Spleen (tissue), 11 donors: Measurements from ENCODE around the gene MDFI. TPM values are rescaled to one million over a fixed set of nuclear protein-coding genes. Genes with fewer than 3 reads are reported as not detected.

Experiments
- DNase-seq: peaks from one replicate; pipeline ENCODE4 v3.0.0-alpha.2; 2020
- H3K27ac ChIP-seq, 8 donors: fragments of 200-600 bp; sonication (generic) in 7 of 8; 1 replicate in 4 of 8; 2 replicates in 4 of 8; pipeline versions ENCODE4 v1.5.0 to v1.8.0; 2016 to 2021; ENCODE audit warnings: inconsistent platforms in 4 of 8, mild to moderate bottlenecking in 4 of 8, moderate library complexity in 1 of 8
- H3K27me3 ChIP-seq, 7 donors: fragments of 200-600 bp; sonication (generic) in 6 of 7; replicated peaks in 1 of 7; 1 replicate in 4 of 7; 2 replicates in 3 of 7; pipeline versions ENCODE4 v1.5.0 to v1.8.0; 2016 to 2021; ENCODE audit warnings: inconsistent platforms in 3 of 7, mild to moderate bottlenecking in 1 of 7
- H3K36me3 ChIP-seq, 6 donors: fragments of 200-600 bp; sonication (generic) in 5 of 6; 1 replicate in 4 of 6; 2 replicates in 2 of 6; pipeline versions ENCODE4 v1.5.0 to v1.8.0; 2016 to 2021; ENCODE audit warnings: inconsistent platforms in 2 of 6
- H3K4me1 ChIP-seq, 6 donors: fragments of 200-600 bp; sonication (generic) in 5 of 6; 1 replicate in 3 of 6; 2 replicates in 3 of 6; pipeline versions ENCODE4 v1.5.0 to v1.8.0; 2016 to 2021; ENCODE audit warnings: inconsistent platforms in 3 of 6
- H3K4me3 ChIP-seq, 8 donors: fragments of 200-600 bp; sonication (generic) in 7 of 8; 1 replicate in 4 of 8; 2 replicates in 4 of 8; pipeline versions ENCODE4 v1.5.0 to v1.8.0; 2016 to 2021; ENCODE audit warnings: inconsistent platforms in 4 of 8, mild to moderate bottlenecking in 4 of 8, moderate library complexity in 2 of 8
- H3K9me3 ChIP-seq, 8 donors: fragments of 200-600 bp; sonication (generic) in 7 of 8; 1 replicate in 4 of 8; 2 replicates in 4 of 8; pipeline versions ENCODE4 v1.5.0 to v1.8.0; 2016 to 2021; ENCODE audit warnings: inconsistent platforms in 4 of 8
- CTCF ChIP-seq, 11 experiments: fragments of 200-600 bp in 7 of 11; fragments of 450-650 bp in 4 of 11; sonication (generic) in 4 of 11; IDR thresholded peaks in 8 of 11; conservative IDR thresholded peaks in 3 of 11; 1 replicate in 7 of 11; 2 replicates in 4 of 11; pipeline versions ENCODE4 v1.4.0 to v1.8.0; 2016 to 2021; ENCODE audit warnings: antibody characterized with exemption in 11 of 11, inconsistent platforms in 4 of 11, mild to moderate bottlenecking in 1 of 11
- POLR2A ChIP-seq, 3 donors: fragments of 450-650 bp; IDR thresholded peaks; one replicate each; pipeline ENCODE4 v1.5.1; 2017; ENCODE audit warnings: antibody characterized with exemption in 3 of 3, mild to moderate bottlenecking in 1 of 3
- POLR2AphosphoS5 ChIP-seq, 3 donors: sonication (generic); formaldehyde crosslinking; IDR thresholded peaks; one replicate each; pipeline ENCODE4 v1.5.1; 2017; ENCODE audit warnings: antibody characterized with exemption in 3 of 3
- WGBS, 5 donors: extraction: QIAGEN DNeasy Blood & Tissue Kit in 3 of 5; methylation state at CpG; one replicate each; pipeline versions ENCODE4 v1.1.5 to v1.1.7; 2013 to 2018; 5-methylcytosine and 5-hydroxymethylcytosine counted together
- intact Hi-C: fragments of 100-400 bp; cut with DNase I; formaldehyde crosslinking; loops from one replicate; pipeline ENCODE4 v1.15.0; 2023; ENCODE audit warnings: low total_unique reads
- polyA plus RNA-seq, 3 donors: library from polyadenylated mRNA; stranded (reverse); fragments of 200-250 nt; gene quantifications; one replicate each; pipeline ENCODE4 v1.2.1, GENCODE V29; 2013
- total RNA-seq, 7 donors: library from RNA; depleted of rRNA in 3 of 7; stranded (reverse); fragments of >200 nt in 3 of 7; fragmentation: NEBNext Ultra II Directional in 4 of 7; extraction: Animal tissue kit (Norgen Biotek cat#: 25700) in 4 of 7; gene quantifications; one replicate each; pipeline versions ENCODE4 v1.1.0 to v1.2.1, GENCODE V29; 2016 to 2021
- donor health status: healthy with polysubstance abuse.
- donor health status: DM: no; HTN: no; CAD: no; lungs with moderate emphysema.
- donor health status: DM: no; HTN: no; CAD: no.
- donor health status: Bipolar disorder and iron deficiency.
- donor health status: healthy.
- donor health status: DM: no; HTN: no; CAD: no.
- donor health status: DM: yes; HTN: yes; CAD: no.

MDFI gene
- total and polyA plus RNA-seq, 10 donors = 0.28 to 0.82 (median 0.47) TPM; not detected in 5

GRCh38 chr6:41667195-41667594 is 28.9 kb downstream of the MDFI start:
- TF ChIP-seq POLR2AphosphoS5 (IDR thresholded peaks at IDR 0.05) (no peak), CTCF (IDR thresholded peaks at IDR 0.05 in 8 of 11, conservative IDR thresholded peaks at IDR 0.05 in 3 of 11) (no peak), POLR2A (IDR thresholded peaks at IDR 0.05) (no peak)
- DNase-seq = no peak
- Histone ChIP-seq H3K27ac (no peak overlapping the region), H3K9me3 (peaks cover 0 to 8% (median 0%) of the 10 kb centered on the region in 8 donors), H3K4me1 (no peaks in the 10 kb centered on the region), H3K36me3 (no peaks in the 10 kb centered on the region), H3K4me3 (no peak overlapping the region), H3K27me3 (peaks cover 0 to 30% (median 0%) of the 10 kb centered on the region in 7 donors)
- WGBS, 5 donors = 85 to 97% (median 94%) methylated on average over 1 of the region's 1 CpG
- intact Hi-C loops = no loop called here

DNA sequence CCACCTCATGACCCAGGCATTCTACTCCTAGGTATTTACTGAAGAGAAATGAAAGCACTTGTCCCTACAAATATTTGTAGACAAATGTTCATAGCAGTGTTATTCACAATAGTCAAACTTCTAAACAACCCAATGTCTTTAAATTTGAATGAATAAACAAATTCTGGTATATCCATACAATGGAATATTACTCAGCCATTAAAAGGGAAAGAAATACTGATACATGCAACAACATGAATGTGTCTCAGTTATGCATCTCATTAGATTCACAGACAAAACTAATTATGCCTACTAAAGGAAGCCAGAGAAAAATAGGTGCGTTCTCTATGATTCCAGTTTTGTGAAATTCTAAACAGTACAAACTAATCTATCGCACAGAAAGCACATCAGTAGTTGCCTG is 30.7 kb downstream of the MDFI start:
- DNase-seq = no peak
- peaks cover 0 to 8% (median 0%) of the 10 kb centered on the region in 8 donors for H3K9me3 ChIP-seq
- H3K27me3 ChIP-seq = peaks cover 0 to 25% (median 0%) of the 10 kb centered on the region in 7 donors
- H3K4me1 ChIP-seq = no peaks in the 10 kb centered on the region
- H3K36me3 ChIP-seq = no peaks in the 10 kb centered on the region
- H3K27ac ChIP-seq = no peak overlapping the region
- intact Hi-C loops = no loop called here
- WGBS, 5 donors = 94 to 99% (median 96%) methylated on average over 2 of the region's 2 CpGs
- no peak overlapping the region for H3K4me3 ChIP-seq
- TF ChIP-seq POLR2A (IDR thresholded peaks at IDR 0.05) (no peak), CTCF (IDR thresholded peaks at IDR 0.05 in 8 of 11, conservative IDR thresholded peaks at IDR 0.05 in 3 of 11) (no peak), POLR2AphosphoS5 (IDR thresholded peaks at IDR 0.05) (no peak)

GRCh38 chr6:41670703-41671360 is 32.6 kb downstream of the MDFI start:
- H3K36me3 ChIP-seq = no peaks in the 10 kb centered on the region
- no peak overlapping the region for H3K4me3 ChIP-seq
- 87 to 96% (median 88%) methylated on average over 9 of the region's 9 CpGs for WGBS, 5 donors
- DNase-seq = no peak
- intact Hi-C loops = no loop called here
- peaks cover 0 to 18% (median 0%) of the 10 kb centered on the region in 7 donors for H3K27me3 ChIP-seq
- H3K9me3 ChIP-seq = peaks cover 0 to 8% (median 0%) of the 10 kb centered on the region in 8 donors
- no peaks in the 10 kb centered on the region for H3K4me1 ChIP-seq
- H3K27ac ChIP-seq = no peak overlapping the region
- TF ChIP-seq CTCF (IDR thresholded peaks at IDR 0.05 in 8 of 11, conservative IDR thresholded peaks at IDR 0.05 in 3 of 11) (no peak), POLR2A (IDR thresholded peaks at IDR 0.05) (no peak), POLR2AphosphoS5 (IDR thresholded peaks at IDR 0.05) (no peak)

- intact Hi-C loops = no loop called here
- peaks cover 0 to 18% (median 0%) of the 10 kb centered on the region in 7 donors for H3K27me3 ChIP-seq
- H3K4me1 ChIP-seq = no peaks in the 10 kb centered on the region
- no peak overlapping the region for H3K27ac ChIP-seq
- no peak for DNase-seq
- TF ChIP-seq CTCF (IDR thresholded peaks at IDR 0.05 in 8 of 11, conservative IDR thresholded peaks at IDR 0.05 in 3 of 11) (no peak), POLR2AphosphoS5 (IDR thresholded peaks at IDR 0.05) (no peak), POLR2A (IDR thresholded peaks at IDR 0.05) (no peak)
- H3K4me3 ChIP-seq = no peak overlapping the region
- no peaks in the 10 kb centered on the region for H3K36me3 ChIP-seq
- H3K9me3 ChIP-seq = peaks cover 0 to 8% (median 0%) of the 10 kb centered on the region in 8 donors
- 26 to 50% (median 44%) methylated on average over 5 of the region's 5 CpGs for WGBS, 5 donors
Observed at GRCh38 chr6:41671376-41671775, 33.1 kb downstream of the MDFI start.
